HuH-7 (cell line): Measurements from ENCODE around the gene CYFIP2.

Experiments
- DNase-seq: peaks from one replicate; pipeline ENCODE4 v3.0.0; 2011; ENCODE audit warnings: low spot score

The CYFIP2 gene

DNA sequence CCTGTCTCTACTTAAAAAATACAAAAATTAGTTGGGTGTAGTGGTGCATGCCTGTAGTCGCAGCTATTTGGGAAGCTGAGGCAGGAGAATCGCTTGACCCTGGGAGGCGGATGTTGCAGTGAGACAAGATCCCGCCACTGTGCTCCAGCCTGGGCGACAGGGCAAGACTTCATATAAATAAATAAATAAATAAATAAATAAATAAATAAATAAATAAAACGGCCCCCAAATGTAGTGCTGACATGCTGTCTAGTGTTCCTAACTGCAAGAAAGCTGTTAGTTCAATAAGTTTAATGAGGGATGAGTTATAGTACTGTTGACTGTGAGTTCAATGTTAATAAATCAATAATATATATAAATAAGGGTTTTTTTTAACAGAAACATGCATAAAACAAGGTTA is 7.5 kb upstream of the CYFIP2 start:
- DNase-seq, result no peak

DNA sequence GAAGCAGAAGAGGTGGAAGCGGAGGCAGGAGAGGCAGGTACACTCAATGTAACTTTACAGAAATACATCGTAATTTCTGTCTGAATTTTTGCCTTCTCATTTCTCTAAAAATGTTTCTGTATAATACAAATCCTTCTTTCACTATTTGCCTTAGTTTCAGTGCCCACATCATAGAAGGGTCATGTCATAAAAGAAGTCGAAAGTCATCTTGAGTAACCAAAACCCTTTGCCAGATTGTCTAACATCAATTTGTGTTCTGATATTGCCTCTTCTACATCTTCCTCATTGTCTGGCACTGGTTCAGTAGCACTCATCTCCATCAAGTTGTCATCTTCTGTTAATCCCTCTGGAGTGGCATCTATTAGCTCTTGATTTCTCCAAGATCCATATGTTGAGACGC is 6.2 kb upstream of the CYFIP2 start:
- DNase-seq, result no peak

DNA sequence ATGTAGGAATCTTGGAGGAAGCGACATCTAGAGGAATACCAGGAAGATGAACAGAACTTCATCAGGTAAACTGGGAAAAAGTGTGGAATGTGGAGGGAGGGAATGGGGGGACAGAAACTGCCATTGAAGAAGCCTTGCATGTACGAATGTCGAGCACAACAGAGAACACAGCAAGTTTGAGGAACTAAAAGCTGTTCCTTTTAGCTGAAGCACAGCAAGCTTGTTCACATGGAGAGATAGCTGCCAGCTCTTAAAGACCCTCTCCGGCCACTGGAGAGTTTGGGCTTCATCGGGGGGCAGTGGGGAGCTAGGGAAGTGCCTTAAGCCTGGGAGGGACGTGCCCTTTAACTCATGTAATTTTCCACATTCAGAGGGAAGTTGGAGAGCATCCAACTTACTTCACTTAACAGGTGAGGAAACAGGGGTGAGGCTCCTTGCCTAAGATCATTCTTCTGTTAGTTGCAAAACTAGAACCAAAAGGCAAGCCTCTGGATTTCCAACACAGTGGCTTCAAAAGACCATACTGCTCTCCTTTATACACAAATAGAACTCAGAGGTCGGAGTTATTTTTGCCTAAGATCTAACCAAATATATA is 2.3 kb upstream of the CYFIP2 start:
- no peak for DNase-seq

DNA sequence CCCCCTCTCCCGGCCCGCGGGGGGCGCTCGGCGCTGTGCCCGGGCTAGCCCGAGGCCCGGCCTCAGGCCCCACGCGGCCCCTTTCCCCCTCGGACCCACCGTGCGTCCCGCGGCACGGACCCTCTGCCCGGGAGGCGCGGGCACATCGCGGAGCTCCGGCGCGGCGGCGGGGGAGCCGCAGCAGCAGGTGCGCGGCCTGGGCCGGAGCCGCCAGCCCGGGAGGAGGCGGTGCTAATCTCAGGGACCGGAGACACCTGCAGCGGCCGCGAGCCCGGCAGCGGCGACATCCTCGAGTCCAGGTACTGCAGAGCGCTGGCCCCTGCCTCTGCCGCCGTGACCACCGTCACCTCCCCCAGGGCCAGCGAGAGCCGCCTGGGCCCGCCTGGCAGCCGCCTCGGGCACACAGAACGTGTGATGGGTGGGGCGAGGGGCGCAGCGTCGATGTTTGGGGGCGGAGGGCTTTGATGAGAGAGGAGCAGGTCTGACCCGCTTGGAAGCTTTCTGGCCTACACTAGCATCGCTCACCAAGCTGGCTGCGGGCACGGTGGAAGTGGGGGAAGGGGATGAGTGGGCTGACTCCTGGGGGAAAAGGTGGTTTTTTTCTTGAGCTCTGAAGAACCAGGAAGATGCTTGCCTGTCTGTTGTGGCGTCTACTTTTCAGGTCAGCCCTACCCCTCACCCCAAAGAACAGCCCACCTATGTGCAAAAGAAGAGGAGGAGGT is 524 bp downstream of the CYFIP2 start:
- peak; percentile 27 for DNase-seq

DNA sequence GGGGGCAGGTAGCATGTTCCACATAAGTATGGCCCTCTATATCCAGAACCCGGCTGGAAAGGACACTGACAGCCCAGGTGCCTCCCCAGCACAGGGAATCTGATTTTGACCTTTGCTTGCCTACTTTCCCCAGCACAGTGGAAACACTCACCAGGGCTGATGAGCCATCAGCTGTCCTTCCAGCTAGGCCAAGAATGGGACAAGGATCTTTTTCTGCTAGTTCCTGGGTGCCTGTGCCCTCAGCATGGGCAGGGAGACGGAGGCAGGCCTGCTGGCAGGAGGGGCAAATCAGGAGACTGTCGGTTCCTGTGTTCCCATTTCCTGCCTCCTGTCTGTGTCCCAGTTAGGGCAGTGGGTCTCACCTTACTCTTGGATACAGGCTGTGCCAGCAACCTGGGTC is 1.1 kb downstream of the CYFIP2 start:
- no peak for DNase-seq

DNA sequence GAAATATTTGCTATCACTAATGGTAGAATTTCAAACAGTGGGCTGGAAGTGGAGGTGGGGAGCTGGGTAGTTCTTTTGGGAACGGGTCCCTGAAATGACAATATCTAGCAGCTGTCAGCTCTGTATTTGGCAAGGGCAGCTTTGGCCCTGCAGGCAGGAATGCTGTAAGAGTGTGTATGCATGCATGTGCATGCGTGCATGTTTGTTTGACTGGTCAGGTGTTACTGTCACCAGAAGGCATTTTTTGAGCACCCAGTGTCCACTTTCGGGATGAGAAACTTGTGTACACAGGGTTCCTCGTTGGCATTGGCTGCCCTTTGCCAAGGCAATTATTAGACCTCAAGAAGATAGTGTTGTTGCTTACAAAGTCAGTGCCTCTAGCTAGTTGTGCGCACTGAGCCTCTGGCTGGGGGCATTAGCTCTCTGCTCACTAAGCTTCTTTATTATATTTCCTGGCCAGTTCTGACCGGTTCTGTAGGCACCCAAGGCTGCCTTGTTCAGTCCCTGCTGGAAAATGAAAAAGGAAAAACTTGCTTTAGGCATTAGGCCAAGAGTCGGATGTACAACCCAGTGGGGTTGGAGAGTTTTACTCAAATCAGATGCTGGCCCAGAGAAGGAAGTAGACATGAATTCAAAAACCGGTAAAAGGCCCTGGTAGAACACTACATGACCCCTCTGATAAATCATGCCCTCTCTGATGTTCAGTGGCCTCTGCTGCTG is 2.0 kb downstream of the CYFIP2 start:
- no peak for DNase-seq

DNA sequence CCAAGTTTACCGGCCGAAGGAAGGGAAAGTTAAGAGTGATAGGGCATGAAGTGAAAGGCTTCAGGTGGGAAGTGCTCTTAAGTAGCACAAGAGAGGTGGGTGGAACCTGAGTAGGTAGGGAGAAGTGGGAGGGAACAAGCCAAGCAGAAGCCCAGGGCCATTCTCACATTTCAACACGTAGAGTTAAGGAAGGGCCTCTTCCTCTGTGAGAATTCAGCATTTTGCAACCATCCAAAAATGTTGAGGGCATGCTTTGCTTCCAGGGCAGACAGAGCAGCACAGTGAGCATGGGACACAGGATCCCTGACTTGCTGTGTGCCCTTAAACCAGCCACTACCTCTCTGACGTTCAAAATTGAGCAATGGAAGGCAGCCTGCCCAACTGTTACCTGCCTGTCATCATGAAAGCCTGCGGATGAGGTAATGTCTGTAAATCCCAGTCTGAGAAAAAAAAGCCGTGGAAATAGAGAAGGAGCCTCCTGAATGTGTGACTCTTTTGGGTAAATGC is 3.3 kb downstream of the CYFIP2 start:
- no peak for DNase-seq

DNA sequence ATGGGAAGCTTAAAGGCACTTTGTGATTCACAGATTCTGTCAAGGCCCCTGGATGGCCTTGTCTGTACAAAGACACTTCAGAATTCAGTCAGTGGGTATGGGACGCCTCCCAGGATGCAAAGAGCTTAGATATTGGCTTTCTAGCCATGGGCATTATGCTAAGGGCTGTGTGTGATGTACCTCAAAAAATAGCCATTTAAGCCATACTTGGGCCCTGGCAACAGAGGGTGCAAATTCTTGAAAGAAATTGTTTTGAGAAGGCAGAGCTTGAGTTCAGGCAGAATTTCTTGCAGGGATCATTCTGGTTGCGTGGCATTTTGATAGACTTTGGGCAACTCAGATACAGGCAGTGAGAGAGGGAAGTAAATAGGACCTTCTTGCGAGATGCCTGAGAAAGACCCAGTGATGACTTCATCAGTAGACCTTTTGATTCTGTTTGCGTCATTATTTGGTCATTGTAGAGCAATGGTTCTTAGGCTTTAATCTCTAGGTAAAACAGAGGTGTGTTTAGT is 3.9 kb downstream of the CYFIP2 start:
- DNase-seq, result no peak

DNA sequence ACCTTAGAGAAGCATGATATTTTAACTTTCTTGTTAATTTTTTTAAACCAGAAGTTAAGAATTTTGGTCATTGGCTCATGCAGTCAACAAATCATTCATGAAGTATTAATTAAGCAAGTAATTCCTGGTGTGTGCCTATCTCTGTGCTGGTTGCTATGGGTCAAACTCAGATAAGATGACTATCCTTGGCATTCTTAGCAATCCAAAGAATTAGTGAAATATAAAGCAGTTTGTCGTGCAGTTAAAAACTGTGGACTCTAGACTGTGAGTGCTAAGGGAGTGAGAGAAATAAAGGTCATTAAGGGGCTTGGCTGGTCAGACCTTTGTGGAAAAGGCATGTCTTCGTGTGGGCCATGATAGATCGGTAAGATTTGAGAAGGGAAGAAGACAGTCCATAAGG is 4.8 kb downstream of the CYFIP2 start:
- DNase-seq, result no peak

DNA sequence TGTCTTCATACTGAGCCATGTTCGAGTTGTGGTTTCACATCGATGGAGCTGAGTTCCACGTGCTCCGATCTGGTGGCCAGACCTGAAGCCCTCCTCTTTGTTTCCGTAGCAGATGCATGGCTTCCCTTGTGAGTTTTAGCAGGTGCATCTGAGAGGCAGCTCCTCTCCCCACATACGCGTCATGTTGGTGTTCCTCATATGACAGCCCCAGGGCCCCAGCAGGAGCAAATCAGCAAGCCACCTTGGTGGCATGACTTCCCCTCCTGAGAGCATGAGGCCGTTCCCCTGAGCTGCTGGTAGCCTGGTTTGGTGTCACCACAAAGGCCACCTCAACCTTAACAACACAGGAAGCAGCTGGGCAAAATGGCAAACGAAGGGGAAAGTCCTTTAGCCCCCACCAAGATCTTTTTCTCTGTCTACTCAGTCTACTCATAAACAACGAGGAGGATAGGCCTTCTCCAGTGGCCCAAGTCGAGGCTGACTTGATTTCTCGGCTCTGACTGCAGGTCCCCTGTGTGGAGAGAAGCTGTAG is 5.9 kb downstream of the CYFIP2 start:
- DNase-seq, result no peak

DNA sequence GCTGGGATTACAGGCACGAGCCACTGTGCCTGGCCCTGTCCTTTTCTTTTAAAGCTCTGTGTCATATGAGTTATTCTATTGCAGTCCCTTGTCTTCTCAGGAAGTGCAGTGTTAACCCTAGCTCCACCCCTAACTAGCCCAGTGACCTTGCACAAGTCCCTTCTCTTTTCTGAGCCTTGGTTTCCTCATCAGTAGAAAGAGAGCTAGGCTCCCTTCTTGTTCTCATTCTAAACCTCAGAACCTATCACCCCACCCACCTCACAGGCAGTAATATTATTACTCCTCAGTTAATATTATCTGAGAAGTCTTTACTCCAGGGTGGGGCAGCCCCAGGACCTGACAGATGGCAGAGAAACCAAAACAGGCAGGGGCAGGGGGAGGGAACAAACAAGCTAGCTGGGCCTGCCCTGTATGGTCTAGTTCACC is 7.2 kb downstream of the CYFIP2 start:
- DNase-seq, result no peak

DNA sequence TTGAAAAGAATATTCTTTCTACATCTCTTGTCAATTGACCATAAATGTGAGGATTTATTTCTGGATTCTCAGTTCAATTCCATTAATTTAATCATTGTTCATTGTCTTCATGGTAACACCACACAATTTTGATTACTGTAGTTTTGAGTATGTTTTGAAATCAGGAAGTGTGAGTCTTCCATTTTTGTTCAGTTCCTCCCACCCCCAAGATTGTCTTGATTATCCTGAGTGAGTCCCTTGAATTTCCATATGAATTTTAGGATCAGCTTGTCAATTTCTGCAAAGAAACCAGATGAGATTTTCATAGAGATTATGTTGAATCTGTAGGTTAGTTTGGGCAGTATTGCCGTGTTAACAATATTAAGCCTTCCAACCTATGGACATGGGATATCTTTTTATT is 9.5 kb downstream of the CYFIP2 start:
- DNase-seq, result no peak

DNA sequence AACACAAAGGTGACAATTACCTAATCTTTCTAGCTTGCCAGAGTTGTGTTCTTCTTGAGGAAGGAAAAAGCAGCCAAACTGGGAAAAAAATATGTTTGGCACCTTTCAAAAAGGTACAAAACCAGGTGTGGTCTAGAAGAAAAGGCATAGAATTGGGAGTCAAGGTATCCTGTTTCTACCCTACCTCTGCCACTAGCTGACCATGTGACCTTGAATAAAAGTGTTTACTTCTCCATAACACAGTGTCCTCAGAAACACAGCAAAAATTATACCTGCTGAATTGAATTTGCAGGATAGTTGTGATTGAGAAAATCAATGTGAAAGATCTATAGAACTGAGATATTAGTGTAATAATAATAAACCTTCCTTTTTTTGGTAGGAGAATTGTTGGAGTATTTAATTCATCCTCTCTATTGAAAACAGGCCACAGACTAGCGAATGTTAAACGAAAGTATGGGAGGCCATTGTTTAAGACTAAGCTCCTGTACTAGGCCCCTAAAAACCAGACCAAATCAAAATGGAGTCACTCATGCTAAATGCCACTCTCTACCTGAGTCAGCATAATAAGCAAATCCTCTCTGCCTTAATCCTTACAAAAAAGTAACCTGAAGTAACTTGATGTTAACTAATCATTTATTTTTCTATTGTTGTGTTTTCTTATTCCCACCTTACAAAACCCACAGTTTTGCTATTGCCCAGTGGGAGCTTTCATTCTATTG is 12.6 kb downstream of the CYFIP2 start:
- no peak for DNase-seq

DNA sequence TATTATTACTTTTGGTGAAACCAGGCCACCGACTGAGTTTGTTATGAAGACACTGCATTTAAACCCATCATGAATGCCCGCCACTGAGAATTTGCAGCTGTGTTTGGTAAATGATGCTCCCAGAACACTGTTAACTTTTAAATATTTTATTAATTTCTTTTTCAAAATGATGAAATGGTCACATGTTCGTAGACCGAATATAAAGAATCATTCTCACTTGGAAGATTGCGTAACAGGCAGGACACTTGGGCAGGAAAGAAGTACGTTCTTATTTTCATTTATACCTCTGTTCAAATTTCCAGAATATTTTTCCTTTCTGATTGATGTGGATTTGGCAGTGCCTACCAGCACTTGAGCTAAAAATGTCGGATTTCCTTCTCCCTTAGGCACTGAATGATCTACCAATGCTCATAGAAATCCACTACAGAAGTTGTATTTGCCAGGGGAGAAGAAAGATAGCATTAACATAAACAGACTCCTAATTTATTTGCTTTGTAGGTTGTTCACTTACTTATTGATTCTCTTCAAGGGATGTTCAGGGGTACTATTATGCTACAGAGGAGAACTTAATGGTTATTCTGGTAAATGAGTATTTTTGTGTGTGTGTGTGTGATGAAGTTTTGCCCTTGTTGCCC is 13.8 kb downstream of the CYFIP2 start:
- DNase-seq, result no peak

DNA sequence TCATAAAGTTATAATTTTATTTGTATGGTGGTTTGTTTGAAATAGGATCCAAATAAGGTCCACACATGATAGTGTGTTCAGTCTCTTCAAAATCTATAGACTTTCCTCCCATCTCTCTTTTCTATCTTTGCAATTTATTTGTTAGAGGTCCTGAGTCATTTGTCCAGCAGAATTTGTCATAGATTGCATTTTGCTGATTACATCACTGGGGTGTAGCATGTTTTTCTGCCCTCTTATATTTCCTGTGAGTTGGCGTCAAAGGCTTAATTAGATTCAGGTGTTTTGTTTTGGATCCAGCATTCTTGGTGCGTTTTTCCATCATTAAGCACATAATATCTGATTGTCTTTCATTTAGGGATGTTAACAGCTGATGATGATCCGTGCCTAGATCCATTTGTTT is 15.0 kb downstream of the CYFIP2 start:
- no peak for DNase-seq

DNA sequence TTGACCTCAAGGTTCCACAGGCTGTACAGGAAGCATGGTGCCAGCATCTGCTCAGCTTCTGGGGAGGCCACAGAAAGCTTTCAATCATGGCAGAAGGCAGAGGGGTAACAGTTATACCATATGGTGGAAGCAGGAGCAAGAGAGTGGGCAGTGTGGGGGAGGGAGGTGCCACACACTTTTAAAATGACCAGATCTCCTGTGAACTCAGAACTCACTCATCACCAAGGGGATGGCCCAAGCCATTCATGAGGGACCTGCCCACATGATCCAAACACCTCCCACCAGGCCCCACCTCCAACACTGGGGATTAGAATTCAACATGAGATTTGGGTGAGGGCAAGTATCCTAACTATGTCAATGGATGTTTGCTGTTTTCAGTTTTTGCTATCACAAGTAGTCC is 16.2 kb downstream of the CYFIP2 start:
- no peak for DNase-seq

DNA sequence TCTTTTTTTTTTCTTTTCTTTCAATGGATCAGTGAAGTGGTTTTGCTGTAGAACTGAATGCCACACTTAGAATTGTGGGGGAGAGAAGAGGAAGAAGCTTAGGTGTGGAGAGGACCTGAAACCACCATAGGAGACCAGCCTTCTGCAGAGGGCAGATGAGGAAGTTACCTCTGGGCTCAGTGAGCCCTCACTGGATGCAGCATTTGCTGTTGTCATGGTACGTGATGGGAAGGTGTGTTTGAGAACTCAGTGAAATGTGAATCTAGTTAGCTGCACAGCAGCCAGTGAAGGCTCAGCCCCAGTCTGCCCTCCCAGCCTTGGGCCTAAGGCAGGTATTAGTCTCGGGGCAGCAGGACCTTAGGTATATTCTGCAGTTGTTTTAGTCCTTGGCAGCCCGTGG is 17.5 kb downstream of the CYFIP2 start:
- no peak for DNase-seq

DNA sequence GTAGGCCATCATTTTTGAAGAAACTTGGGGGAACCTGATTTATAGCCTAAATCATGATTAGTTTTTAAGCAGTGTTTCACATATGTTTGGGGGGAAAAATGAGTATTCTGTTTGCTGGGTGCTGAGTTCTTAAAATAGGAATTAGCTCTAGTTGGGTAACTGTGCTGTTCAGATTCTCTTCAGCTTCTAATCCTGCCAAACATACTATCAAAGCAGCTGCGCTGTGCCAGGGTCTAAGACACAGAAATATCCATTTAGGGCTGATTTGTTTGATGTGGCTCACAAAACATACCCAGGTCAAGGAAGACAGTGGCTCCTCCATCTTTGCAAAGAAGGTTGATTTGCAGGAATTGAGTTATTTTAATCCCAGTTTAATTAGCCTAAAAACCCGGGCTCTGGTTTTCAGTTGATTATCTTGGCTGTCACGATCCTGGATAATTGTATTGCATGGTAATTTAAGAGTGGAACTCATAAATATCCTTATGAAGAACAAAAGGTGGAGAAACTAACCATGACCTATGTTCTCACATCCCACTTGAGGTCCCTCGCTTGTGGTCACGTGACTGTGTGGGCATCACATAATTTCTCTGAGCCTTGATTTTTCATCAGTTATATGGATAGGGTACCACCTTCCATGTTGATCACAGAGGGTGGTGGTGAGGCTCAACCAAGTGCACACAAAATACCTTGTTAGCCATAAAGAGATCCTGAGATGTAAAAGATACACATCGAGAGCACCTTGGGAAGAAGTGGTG is 18.7 kb downstream of the CYFIP2 start:
- no peak for DNase-seq

DNA sequence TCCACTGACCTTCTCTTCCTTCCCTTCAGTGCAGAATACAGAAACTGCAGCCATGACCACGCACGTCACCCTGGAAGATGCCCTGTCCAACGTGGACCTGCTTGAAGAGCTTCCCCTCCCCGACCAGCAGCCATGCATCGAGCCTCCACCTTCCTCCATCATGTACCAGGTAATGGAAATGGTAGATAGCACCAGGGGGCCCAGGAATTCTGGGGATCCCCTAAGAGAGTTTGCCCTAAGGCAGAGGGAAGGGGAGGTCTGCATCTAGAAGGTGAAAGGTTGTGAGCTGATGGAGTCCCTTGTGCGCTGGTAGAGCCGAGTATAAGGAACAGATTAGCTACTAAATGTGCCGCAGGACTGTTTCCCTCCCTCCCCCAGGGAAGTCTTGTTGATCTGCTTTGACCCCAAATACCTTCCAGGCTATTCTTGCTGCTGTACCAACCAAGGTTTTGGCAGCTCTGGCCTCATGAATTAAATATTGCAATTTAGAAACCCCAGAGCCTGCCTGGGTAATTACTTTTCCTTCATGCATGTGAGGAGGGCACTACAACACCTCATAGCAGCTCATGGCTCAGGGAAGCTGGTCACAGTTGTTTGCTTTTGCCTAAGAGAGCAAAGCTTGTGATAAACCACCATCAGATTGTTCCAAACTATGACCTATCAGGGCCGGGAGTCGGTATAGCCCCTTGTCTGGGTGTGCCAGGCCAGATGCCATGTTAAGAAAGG is 19.6 kb downstream of the CYFIP2 start:
- DNase-seq, result no peak

DNA sequence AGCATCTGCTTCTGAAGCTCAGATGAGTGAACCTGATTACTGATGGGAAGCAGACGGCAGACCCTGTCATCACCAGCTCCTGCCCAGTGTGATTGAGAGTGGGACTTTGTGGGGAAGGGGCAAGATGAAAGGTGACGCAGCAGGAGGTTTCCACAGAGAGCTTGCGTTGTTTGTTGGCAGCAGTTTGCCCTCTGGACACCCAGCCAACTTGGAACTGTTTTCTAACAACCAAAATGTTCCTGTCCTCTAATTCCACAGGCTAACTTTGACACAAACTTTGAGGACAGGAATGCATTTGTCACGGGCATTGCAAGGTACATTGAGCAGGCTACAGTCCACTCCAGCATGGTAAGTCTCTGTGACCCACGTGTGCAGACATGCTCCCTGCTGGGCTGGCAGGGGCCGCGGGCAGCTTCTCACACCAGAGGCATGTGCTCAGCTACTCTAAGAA is 20.9 kb downstream of the CYFIP2 start:
- no peak for DNase-seq
